Bronchial epithelial cell (primary cell): ENCODE measurements around the gene SUGP1. TPM values are rescaled to one million over a fixed set of nuclear protein-coding genes. Genes with fewer than 3 reads are reported as not detected.

ENCODE experiments used
- DNase-seq: peaks from one replicate; pipeline ENCODE4 v3.0.0-alpha.2; 2010; ENCODE audit warnings: low read depth
- FAIRE-seq: peaks from 2 replicates; lab custom pipeline; 2011; peaks lifted over from hg19 to GRCh38; lab: Jason Lieb, UNC
- H3K27me3 ChIP-seq: 2 replicates; pipeline ENCODE4 v1.5.1; 2011; ENCODE audit warnings: low read length; ENCODE audit not compliant: control insufficient read depth, insufficient read depth
- H3K36me3 ChIP-seq: 2 replicates; pipeline ENCODE4 v1.5.1; 2011; ENCODE audit warnings: low read length; ENCODE audit not compliant: control insufficient read depth, insufficient read depth
- H3K4me3 ChIP-seq: 2 replicates; pipeline ENCODE4 v1.5.1; 2011; ENCODE audit warnings: mild to moderate bottlenecking, low read depth, low read length, control low read depth
- CTCF ChIP-seq: IDR thresholded peaks from 2 replicates; pipeline ENCODE4 v1.5.1; 2011; ENCODE audit warnings: mild to moderate bottlenecking, moderate library complexity, low read length, control low read depth, inconsistent platforms; ENCODE audit not compliant: insufficient read depth, severe bottlenecking
- total RNA-seq: library from RNA; depleted of rRNA; stranded (reverse); fragments of >200 nt; gene quantifications from 2 replicates; pipeline ENCODE4 v1.2.1, GENCODE V29; 2014

SUGP1 gene
- total RNA-seq, 1 donor from 2014 or later = 18.7 TPM

- TF ChIP-seq CTCF = no peak
- no peak for DNase-seq
- H3K4me3 ChIP-seq = no peak overlapping the region
- peaks cover 53% of the 10 kb centered on the region for H3K36me3 ChIP-seq
- FAIRE-seq = no peak
- no peaks in the 10 kb centered on the region for H3K27me3 ChIP-seq
Measured at GRCh38 chr19:19345232-19345631, 24.9 kb upstream of the SUGP1 start.

GRCh38 chr19:19343762-19344161, 23.5 kb upstream of the SUGP1 start:
- Histone ChIP-seq H3K36me3 (peaks cover 46% of the 10 kb centered on the region), H3K27me3 (no peaks in the 10 kb centered on the region), H3K4me3 (no peak overlapping the region)
- FAIRE-seq (no peak), DNase-seq (no peak)
- no peak for TF ChIP-seq CTCF

- no peak for DNase-seq
- FAIRE-seq = no peak
- TF ChIP-seq CTCF = no peak
- Histone ChIP-seq H3K4me3 (no peak overlapping the region), H3K36me3 (peaks cover 46% of the 10 kb centered on the region), H3K27me3 (no peaks in the 10 kb centered on the region)
Measured at GRCh38 chr19:19343016-19343362, 22.7 kb upstream of the SUGP1 start.

- TF ChIP-seq CTCF = peak; percentile 97
- peak; percentile 22 for DNase-seq
- Histone ChIP-seq H3K27me3 (no peaks in the 10 kb centered on the region), H3K4me3 (no peak overlapping the region), H3K36me3 (peaks cover 48% of the 10 kb centered on the region)
- no peak for FAIRE-seq
Measured at GRCh38 chr19:19342086-19343015, 22.0 kb upstream of the SUGP1 start.

GRCh38 chr19:19341026-19341425, 20.7 kb upstream of the SUGP1 start:
- H3K27me3 ChIP-seq = no peaks in the 10 kb centered on the region
- FAIRE-seq = no peak
- no peak for TF ChIP-seq CTCF
- DNase-seq = no peak
- no peak overlapping the region for H3K4me3 ChIP-seq
- peaks cover 54% of the 10 kb centered on the region for H3K36me3 ChIP-seq
